ENCODE results near the gene GNAQ.

- TF ChIP-seq POLR2A (IDR thresholded peaks at IDR 0.05): no peak
- TF ChIP-seq, protein P1, sequence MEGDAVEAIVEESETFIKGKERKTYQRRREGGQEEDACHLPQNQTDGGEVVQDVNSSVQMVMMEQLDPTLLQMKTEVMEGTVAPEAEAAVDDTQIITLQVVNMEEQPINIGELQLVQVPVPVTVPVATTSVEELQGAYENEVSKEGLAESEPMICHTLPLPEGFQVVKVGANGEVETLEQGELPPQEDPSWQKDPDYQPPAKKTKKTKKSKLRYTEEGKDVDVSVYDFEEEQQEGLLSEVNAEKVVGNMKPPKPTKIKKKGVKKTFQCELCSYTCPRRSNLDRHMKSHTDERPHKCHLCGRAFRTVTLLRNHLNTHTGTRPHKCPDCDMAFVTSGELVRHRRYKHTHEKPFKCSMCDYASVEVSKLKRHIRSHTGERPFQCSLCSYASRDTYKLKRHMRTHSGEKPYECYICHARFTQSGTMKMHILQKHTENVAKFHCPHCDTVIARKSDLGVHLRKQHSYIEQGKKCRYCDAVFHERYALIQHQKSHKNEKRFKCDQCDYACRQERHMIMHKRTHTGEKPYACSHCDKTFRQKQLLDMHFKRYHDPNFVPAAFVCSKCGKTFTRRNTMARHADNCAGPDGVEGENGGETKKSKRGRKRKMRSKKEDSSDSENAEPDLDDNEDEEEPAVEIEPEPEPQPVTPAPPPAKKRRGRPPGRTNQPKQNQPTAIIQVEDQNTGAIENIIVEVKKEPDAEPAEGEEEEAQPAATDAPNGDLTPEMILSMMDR (IDR thresholded peaks at IDR 0.05): no peak
These were observed 43.0 kb downstream of the GNAQ start for GRCh38 chr9:77988630-77989029.

Measured in lower leg skin (tissue), 3 donors.